GM12891 (cell line): Measurements from ENCODE around the gene TMEM200B.
"Not testable (repeated sequence)": the region's sequence is repeated elsewhere in the genome, so short reads cannot be mapped to it uniquely, and the experiment has no call there.

Experiments used
- DNase-seq: peaks from one replicate; pipeline ENCODE4 v3.0.0; 2011; ENCODE audit warnings: low spot score; ENCODE audit not compliant: insufficient read length
- FAIRE-seq: peaks from 2 replicates; lab custom pipeline; 2011; peaks lifted over from hg19 to GRCh38; lab: Jason Lieb, UNC
- PAX5 ChIP-seq: IDR thresholded peaks from 2 replicates; pipeline ENCODE4 v1.6.1; 2011; ENCODE audit warnings: low read length, moderate library complexity, mild to moderate bottlenecking; ENCODE audit not compliant: insufficient read depth, severe bottlenecking
- POLR2A ChIP-seq: IDR thresholded peaks from 2 replicates; pipeline ENCODE4 v1.6.1; 2011; ENCODE audit warnings: low read depth, low read length, control low read depth
- POLR2AphosphoS5 ChIP-seq: IDR thresholded peaks from 2 replicates; pipeline ENCODE4 v1.6.1; 2011; ENCODE audit warnings: low read depth, low read length, control low read depth
- POU2F2 ChIP-seq: IDR thresholded peaks from 2 replicates; pipeline ENCODE4 v1.6.1; 2011; ENCODE audit warnings: low read depth, mild to moderate bottlenecking, control low read depth, low read length, moderate library complexity
- SPI1 ChIP-seq: IDR thresholded peaks from 2 replicates; pipeline ENCODE4 v1.6.1; 2011; ENCODE audit warnings: low read depth, low read length, control low read depth
- TAF1 ChIP-seq: IDR thresholded peaks from 2 replicates; pipeline ENCODE4 v1.6.1; 2011; ENCODE audit warnings: low read depth, low read length, control low read depth

The TMEM200B gene

DNA sequence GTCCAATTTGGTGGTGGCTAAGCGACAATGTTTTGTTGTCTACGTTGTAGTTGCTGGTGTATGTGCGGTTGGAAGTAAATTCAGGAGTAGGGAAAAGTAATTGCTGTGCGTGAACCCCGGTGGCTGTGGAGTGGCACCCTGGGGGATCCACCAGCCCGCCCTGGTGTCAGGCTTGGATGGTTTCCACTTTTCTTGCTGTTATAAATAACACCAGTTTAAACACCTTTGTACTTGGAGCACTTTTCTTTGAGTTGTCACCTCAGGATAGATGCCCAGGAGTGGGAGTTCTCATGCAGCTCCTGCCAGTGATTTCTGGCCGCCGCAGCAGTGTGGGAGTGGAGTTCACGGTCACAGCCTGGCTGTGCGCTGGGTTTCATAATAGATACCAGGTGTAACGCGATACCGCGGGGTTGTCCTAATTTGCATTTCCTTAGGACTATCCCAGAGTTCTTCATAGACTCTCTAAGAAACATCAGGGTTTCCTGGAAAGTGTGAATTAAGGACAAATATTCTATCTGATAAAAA lies 12.8 kb upstream of the TMEM200B start:
- TF ChIP-seq POLR2A (no peak), POU2F2 (no peak), PAX5 (no peak), TAF1 (no peak), POLR2AphosphoS5 (no peak), SPI1 (no peak)
- FAIRE-seq = no peak
- no peak for DNase-seq

DNA sequence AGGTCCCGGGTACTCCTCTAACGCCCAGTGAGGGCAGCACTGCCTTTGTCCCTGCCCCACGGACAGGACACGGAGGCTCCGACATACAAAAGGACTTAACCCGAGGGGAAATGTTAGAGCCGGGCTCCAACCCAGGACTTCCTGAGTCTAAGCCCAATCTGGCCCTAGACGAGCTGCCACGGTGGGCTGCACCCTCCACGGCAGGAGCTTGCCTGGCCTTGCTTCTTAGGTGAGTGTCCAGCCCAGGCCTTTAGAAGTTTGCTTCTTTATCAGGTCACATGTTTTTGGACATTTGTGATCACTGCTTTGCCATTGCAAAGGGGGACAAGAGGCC lies 11.0 kb upstream of the TMEM200B start:
- no peak for TF ChIP-seq POLR2AphosphoS5
- TF ChIP-seq POU2F2 = no peak
- no peak for TF ChIP-seq SPI1
- TF ChIP-seq TAF1 = no peak
- no peak for TF ChIP-seq PAX5
- no peak for TF ChIP-seq POLR2A
- DNase-seq = no peak
- no peak for FAIRE-seq

DNA sequence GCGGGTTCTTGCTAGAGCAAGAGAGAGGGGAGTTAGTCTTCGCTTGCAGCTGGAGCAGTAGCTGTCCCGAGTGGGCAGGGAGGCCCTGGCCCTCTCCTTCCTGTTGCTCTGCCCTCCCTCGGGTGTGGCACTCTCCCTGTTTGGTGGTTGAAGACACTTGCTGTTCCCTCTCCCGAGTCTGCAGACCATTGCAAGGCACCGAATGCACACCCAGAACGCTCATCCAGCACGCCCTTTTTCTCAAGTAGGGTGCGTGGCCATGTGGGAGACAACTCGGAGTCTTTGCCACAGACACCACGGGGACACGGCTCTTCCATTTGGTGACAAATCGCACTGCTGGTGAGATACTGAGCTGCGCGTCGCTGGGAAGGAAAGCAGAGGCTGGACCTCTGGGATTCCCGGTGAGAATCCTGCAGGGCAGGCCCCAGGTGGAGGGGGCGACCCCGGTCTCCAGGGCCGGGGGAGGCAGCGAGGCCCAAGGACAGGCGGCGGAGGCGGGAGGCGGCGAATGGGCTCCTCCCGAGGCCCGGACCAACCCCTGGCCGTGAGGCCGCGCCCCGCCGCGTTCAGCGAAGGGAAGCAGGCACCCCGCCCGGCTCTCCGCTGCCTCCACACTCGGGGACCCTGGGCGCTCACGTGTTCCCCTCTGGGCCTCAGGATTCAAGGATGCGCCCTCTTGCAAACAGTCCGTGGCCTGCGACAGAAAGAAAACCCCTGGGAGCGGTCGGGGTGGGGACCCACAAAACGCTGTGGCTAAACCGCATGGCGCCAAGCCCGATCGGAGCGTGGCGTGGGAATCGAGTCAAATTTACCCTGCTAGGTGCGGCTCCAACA lies 10.4 kb upstream of the TMEM200B start:
- FAIRE-seq (no peak), DNase-seq (peak; percentile 68)

DNA sequence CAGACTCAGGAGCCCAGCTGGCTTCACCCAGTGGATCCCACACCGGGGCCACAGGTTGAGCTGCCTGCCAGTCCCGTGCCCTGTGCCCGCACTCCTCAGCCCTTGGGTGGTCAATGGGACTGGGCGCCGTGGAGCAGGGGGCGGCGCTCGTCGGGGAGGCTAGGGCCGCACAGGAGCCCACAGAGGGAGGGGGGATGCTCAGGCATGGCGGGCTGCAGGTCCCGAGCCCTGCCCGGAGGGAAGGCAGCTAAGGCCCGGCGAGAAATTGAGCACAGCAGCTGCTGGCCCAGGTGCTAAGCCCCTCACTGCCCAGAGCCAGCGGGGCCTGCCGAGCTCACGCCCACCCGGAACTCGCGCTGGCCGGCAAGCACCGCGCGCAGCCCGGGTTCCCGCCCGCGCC lies 7.4 kb upstream of the TMEM200B start:
- not testable (repeated sequence) for DNase-seq, FAIRE-seq

More for the DNA sequence above, 10.4 kb upstream of the TMEM200B start:
- TF ChIP-seq TAF1 = no peak
- TF ChIP-seq POU2F2 = no peak
- TF ChIP-seq POLR2A = no peak
- no peak for TF ChIP-seq SPI1
- TF ChIP-seq PAX5 = no peak
- TF ChIP-seq POLR2AphosphoS5 = no peak

DNA sequence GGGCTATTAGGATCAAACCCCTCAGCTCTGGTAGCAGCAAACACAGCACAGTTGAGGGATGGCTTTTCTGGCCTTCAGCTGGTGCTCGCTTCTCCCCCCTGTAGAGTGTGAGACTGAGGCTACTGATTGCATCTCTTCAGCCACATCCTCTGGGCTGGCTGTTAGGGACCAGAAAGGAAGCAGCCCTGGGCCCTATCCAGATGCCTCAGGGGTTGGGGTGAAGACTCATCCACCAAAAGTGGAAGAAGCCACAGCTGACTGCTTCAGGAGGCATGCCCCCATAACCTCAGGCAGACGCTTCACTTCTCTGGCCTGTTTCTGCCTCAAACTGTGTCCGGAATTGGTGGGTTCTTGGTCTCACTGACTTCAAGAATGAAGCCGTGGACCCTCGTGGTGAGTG lies 6.2 kb upstream of the TMEM200B start:
- no peak for FAIRE-seq

DNA sequence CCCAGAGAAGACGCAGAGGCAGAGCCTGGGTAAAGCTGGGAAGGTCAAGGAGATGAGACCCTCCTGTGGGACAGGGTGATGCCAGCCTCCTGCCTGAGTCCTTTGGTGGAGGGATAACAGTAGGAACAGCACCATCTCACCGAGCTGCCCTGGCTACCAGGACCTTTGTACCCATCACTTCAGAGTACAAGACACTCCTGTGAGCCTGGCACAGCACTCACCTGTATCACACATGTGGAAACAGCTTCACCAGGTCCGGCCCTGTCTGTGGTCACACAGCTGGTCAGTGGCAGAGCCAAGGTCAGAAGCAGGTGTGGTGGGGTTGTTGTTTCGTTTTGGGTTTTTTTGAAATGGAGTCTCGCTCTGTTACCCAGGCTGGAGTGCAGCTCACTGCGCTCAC lies 5.0 kb upstream of the TMEM200B start:
- DNase-seq = no peak
- TF ChIP-seq POLR2AphosphoS5 = no peak
- TF ChIP-seq TAF1 = no peak
- no peak for TF ChIP-seq POU2F2
- no peak for TF ChIP-seq POLR2A
- TF ChIP-seq SPI1 = no peak
- no peak for TF ChIP-seq PAX5
- FAIRE-seq = no peak

More for the DNA sequence above, 6.2 kb upstream of the TMEM200B start:
- DNase-seq = no peak
- TF ChIP-seq POLR2AphosphoS5 (no peak), SPI1 (no peak), PAX5 (no peak), POLR2A (no peak), TAF1 (no peak)

DNA sequence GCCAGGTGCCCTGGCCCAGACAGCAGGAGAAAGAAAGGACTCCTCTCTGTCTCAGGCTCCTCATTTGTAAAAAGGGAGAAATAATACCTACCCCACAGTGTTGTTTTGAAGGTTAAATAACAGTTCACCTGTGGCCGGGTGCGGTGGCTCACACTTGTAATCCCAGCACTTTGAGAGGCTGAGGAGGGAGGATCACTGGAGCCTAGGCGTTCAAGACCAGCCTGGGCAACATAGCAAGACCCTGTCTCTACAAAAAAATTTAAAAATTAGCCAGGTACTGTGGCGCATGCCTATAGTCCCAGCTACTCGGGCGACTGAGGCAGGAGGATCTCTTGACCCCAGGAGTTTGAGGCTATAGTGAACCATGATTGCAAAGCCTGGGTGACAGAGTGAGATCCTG lies 2.5 kb upstream of the TMEM200B start:
- TF ChIP-seq POLR2AphosphoS5 (no peak), TAF1 (no peak), PAX5 (no peak), POLR2A (no peak), POU2F2 (no peak), SPI1 (no peak)
- FAIRE-seq = no peak
- DNase-seq = no peak

DNA sequence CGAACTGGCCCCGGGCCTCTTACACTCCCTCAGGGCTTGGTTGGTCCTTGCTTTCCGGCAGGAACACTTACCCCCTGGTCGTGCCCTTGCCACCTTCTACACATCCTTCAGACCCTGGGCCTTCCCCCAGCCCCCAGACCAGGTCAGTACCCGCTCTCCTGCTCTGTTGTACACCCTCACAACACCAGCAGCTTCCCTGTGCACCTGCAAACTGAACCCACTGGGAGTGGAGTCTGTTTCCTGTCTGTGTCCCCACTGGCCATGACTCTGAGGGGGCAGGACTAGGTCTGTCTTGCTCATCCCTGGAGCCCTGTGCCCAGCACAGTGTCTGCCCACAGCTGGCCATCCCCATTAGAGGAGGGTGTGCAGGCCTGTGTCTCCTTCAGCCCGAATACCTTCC lies 2.1 kb upstream of the TMEM200B start:
- TF ChIP-seq TAF1 (no peak), POU2F2 (no peak), SPI1 (no peak), PAX5 (no peak), POLR2AphosphoS5 (no peak), POLR2A (no peak)
- no peak for DNase-seq
- no peak for FAIRE-seq

DNA sequence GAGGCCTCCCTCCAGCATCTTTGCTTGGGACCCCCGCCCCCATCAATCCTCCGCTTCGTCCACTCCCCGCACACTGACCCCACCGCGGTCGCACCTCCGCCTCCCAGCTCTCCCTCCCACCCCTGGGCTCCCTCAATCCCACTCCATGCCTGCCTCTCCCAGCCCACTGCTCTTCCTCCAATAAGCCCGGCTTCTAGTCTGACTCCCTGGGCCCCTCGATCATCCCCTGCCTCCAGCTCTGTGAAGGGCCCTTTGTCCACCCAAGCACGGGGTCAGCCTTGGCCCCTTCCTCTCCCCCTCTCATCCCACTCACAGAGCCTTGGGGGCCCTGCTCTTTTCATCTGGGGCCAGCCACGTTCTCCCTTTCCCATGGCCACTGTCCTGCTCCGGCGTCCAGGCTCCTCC lies 1.5 kb upstream of the TMEM200B start:
- no peak for FAIRE-seq
- no peak for TF ChIP-seq SPI1
- no peak for DNase-seq
